Glomerular visceral epithelial cell (primary cell): ENCODE results near the gene ANKEF1.
"Not testable (repeated sequence)": the region's sequence is repeated elsewhere in the genome, so short reads cannot be mapped to it uniquely, and the experiment has no call there.

ENCODE experiments used
- DNase-seq: peaks from one replicate; pipeline ENCODE4 v3.0.0-alpha.2; 2016; ENCODE audit errors: extremely low spot score

Gene ANKEF1

GRCh38 chr20:10032269-10032668 is 2.5 kb upstream of the ANKEF1 start:
- not testable (repeated sequence) for DNase-seq

DNA sequence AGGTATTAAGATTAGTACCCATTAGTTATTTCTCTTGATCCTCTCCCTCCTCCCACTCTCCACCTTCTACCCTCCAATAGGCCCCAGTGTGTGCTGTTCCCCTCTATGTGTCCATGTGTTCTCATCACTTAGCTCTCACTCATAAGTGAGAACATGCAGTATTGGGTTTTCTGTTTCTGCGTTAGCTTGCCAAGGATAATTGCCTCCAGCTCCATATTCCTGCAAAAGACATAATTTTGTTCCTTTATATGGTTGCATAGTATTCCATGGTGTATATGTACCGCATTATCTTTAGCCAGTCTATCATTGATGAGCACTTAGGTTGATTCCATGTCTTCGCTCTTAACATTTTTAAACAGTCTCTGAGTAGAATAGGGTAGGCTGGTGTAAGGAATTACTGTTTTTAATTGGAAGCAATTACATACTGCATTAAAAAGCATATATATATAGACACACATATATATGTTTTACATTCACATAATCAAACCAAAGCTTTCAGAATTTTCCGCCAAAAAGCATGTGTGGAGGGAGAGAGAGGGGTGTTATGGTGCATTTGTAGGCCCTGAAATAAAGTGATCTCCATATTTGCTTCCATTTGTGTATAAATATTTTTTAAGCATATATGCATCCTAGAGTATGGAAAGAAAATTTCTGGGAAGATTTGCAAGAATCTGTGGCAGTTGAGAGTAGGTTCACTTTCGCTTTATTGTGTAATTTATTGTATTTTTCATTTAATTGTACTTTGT is 709 bp upstream of the ANKEF1 start:
- no peak for DNase-seq

GRCh38 chr20:10036321-10036720 is 1.5 kb downstream of the ANKEF1 start:
- not testable (repeated sequence) for DNase-seq

- peak; percentile 33 for DNase-seq
These were observed 5.5 kb downstream of the ANKEF1 start for GRCh38 chr20:10040070-10040975.

- no peak for DNase-seq
These were observed 7.3 kb downstream of the ANKEF1 start for GRCh38 chr20:10042086-10042485.

- no peak for DNase-seq
These were observed 12.6 kb downstream of the ANKEF1 start for GRCh38 chr20:10047427-10047826.

DNA sequence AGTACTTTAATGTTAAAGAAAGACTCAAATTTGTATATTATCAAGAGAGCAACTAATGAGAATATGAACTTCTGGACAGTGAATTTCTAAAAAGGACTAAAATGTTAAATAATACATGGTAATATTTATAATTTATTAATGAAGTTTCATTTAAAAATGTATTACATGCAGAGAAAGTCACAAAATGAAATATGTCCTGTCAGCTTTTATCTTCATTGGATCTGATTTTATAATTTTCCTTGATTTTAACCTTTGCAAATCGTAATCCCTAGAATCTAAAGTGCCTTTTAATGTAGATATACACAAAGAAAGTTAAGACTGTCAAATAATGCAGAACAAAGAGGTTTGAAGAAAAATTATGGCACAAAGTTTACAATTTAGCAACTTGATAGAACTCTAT is 16.4 kb downstream of the ANKEF1 start:
- no peak for DNase-seq

GRCh38 chr20:10059006-10059405 is 24.2 kb downstream of the ANKEF1 start:
- no peak for DNase-seq

GRCh38 chr20:10060226-10060625 is 25.4 kb downstream of the ANKEF1 start:
- no peak for DNase-seq

DNA sequence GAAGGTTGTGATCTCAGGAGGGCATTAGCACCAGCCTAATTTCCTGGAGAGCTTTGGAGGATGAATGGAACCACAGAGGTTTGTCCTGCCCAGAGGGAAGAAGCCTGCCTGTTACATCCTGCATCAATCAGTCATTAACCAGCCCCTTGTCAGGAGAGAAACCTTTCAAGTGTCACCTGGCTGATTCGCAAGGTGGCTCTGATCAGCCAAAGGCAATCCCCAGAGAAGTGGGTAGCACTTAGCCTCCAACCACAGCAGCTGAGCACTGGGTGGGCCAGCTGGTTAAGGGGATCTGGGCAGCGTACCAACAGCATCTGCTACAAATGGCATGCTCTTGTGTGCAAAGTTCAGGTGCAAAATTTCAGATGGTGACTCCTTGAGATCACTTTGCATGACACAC is 26.9 kb downstream of the ANKEF1 start:
- DNase-seq = no peak

DNA sequence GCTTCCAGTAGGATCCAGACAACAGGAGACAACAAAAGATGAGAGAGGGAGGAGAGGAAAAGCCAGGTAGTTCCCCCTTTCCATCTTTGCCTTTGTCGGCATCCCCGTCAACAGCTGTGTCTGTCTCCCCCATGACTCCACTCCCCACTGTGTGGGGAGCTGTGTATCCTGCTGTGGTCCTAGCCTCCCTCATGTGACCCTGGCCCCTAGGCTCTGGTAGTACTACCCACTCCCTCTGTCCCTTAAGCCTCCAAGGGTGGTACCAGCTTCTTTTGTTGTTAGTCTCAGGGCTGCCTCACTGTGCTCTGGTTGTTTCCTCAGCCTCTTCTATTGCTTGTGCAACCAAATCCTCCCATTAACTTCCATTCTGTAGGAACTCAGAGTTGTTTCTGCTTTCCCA is 28.7 kb downstream of the ANKEF1 start:
- DNase-seq = no peak

- DNase-seq = no peak
These were observed 29.8 kb downstream of the ANKEF1 start for GRCh38 chr20:10064611-10065010.

DNA sequence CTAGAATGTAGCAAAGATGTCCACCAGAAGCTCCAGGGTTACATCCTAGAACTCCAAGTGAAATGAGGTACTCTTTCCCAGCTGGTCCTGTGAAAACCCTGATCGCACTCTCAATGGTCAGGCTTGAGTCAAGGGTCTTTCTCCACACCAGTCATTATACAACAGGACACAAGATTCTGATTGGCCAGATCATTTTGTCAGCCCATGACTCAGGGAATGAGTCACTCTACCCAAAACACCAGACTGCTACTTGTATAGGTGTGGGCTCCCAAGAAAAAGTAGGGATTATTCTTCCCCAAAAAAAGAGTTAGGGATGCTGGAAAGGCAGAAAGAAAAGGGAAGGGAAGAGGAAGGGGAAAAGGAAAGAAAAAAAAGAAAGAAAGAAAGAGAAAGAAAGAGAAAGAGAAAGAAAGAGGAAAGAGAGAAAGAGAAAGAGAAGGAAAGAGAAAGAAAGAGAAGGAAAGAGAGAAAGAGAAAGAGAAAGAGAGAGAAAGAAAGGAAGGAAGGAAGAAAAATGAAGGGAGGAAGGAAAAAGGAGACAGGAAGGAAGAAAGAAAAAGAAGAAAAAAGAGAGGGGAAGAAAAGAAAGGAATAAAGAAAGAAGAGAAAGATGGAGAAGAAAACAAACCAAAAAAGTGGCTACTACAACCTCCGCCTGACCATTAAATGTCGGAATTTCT is 30.5 kb downstream of the ANKEF1 start:
- DNase-seq = no peak

DNA sequence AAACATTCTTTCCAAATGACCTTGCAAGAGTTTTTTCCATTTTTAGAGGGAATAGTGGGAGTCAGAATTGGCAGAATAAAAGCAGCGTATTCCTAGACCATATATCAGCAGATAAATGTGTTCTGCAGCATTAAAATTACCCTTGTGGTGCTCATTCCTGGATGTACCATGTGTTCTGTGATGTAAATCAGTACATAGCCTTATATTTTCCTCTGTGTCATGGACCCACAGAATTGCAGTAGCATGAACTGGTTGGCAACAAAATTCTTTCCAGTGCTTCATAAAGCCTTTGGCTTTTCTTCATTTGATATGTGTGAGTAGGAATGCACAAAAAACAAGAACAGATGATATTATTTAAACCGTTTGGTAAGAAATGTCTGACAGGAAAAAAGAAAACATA is 32.5 kb downstream of the ANKEF1 start:
- DNase-seq = no peak

- peak; percentile 64 for DNase-seq
These were observed 39.7 kb downstream of the ANKEF1 start for GRCh38 chr20:10074513-10074912.

DNA sequence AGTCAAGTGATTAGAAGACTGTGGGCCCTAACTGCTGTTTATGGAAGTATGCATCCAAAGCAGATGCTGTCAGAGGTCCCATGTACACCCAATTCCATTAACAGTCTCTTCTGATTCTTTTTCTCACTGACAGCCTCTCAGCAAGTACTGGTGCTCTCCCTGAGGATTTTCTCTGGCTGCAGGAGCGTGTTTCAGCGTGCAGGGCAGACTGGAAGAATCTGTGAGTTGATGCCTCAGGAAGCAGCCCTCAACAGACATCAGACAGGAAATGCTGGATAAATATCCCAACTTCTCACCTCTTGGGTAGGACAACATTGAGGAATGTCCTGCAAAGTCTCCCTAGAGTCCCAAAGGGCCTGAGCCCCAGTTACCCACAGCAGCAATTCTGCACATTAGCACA is 40.8 kb downstream of the ANKEF1 start:
- DNase-seq = no peak

- no peak for DNase-seq
These were observed 41.6 kb downstream of the ANKEF1 start for GRCh38 chr20:10076126-10077080.

DNA sequence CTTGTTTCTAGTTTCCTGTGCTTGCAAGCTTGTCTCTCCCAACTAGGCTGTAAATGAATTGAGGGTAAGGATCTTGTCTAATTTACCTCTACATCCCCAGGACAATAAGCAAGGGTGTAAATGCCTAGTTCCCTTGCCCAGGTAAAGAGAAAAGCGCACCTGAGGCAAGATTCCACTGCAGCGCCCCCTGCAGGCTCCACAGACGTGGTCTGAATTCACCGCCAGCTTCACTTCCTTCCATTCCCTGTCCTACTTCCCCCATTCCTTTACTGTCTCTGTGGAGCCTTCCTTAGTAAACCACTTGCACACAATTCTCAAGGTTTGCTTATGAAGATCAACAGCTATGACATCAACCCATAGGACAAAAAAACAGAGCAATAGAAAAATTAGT is 42.3 kb downstream of the ANKEF1 start:
- no peak for DNase-seq

DNA sequence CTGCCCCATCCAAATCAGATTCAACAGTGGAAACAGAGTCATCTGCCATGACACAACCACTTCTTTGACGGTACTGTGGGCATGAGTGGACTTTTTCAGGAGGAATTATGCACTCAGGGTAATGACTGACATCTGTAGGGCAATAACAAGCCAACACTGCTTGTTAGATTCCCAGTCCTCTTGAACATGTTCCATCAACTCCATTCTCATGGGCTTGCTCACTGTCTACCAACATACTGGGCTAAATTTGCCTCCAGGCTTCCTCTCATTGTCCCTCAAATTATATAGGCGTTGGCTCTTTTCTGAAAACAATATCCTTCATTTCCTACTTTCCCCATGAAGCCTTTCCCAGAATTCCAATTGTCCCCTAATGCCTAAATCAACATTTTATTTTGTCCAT is 43.1 kb downstream of the ANKEF1 start:
- DNase-seq = no peak

GRCh38 chr20:10078403-10078802 is 43.6 kb downstream of the ANKEF1 start:
- DNase-seq = no peak

GRCh38 chr20:10079964-10080363 is 45.2 kb downstream of the ANKEF1 start:
- DNase-seq = no peak
